ENCODE results near the gene MYO7B.

MYO7B gene

GRCh38 chr2:127678531-127678930 is 143.0 kb downstream of the MYO7B start:
- Histone ChIP-seq H3K4me2 (ENCODE audit: low read length) (no peak overlapping the region), H3K4me3 (ENCODE audit: low read depth, low read length, poor library complexity, severe bottlenecking) (no peak overlapping the region), H3K9ac (ENCODE audit: low read length) (no peak overlapping the region), H3K9me3 (ENCODE audit: low read length) (no peaks in the 10 kb centered on the region), H4K20me1 (ENCODE audit: insufficient read depth, low read length) (no peaks in the 10 kb centered on the region), H3K4me1 (ENCODE audit: insufficient read depth, low read length, severe bottlenecking) (no peaks in the 10 kb centered on the region), H2AFZ (ENCODE audit: low read length) (no peak overlapping the region), H3K79me2 (ENCODE audit: insufficient read depth, low read length) (no peaks in the 10 kb centered on the region), H3K27ac (ENCODE audit: low read depth, low read length, poor library complexity, severe bottlenecking) (no peak overlapping the region), H3K9me2 (ENCODE audit: low read depth, low read length) (no peaks in the 10 kb centered on the region), H3F3A (ENCODE audit: insufficient read depth, low read length) (no peaks in the 10 kb centered on the region), H3K27me3 (ENCODE audit: insufficient read depth, low read length) (peaks cover 15% of the 10 kb centered on the region; the same call in 1 of the 2 replicates), H3K36me3 (ENCODE audit: insufficient read depth, low read length) (no peaks in the 10 kb centered on the region)
- TF ChIP-seq EZH2 (IDR thresholded peaks at IDR 0.05; ENCODE audit: borderline replicate concordance, low read length) (no peak), CTCF (IDR thresholded peaks at IDR 0.05; ENCODE audit: low read length) (no peak)

GRCh38 chr2:127678991-127679390 is 143.5 kb downstream of the MYO7B start:
- Histone ChIP-seq H3K27me3 (ENCODE audit: insufficient read depth, low read length) (peaks cover 15% of the 10 kb centered on the region; the same call in 1 of the 2 replicates), H2AFZ (ENCODE audit: low read length) (no peak overlapping the region)
- no peak for TF ChIP-seq EZH2 (IDR thresholded peaks at IDR 0.05; ENCODE audit: borderline replicate concordance, low read length)
- no peak for TF ChIP-seq CTCF (IDR thresholded peaks at IDR 0.05; ENCODE audit: low read length)

GRCh38 chr2:127679680-127680361 is 144.3 kb downstream of the MYO7B start:
- Histone ChIP-seq H3K9me3 (ENCODE audit: low read length) (no peaks in the 10 kb centered on the region), H3K36me3 (ENCODE audit: insufficient read depth, low read length) (no peaks in the 10 kb centered on the region), H3F3A (ENCODE audit: insufficient read depth, low read length) (no peaks in the 10 kb centered on the region)

More at GRCh38 chr2:127678991-127679390, 143.5 kb downstream of the MYO7B start:
- no peak overlapping the region for H3K4me3 ChIP-seq (ENCODE audit: low read depth, low read length, poor library complexity, severe bottlenecking)
- H3K9me3 ChIP-seq (ENCODE audit: low read length) = no peaks in the 10 kb centered on the region
- H3K4me1 ChIP-seq (ENCODE audit: insufficient read depth, low read length, severe bottlenecking) = no peaks in the 10 kb centered on the region
- H4K20me1 ChIP-seq (ENCODE audit: insufficient read depth, low read length) = no peaks in the 10 kb centered on the region
- no peaks in the 10 kb centered on the region for H3K36me3 ChIP-seq (ENCODE audit: insufficient read depth, low read length)
- H3K27ac ChIP-seq (ENCODE audit: low read depth, low read length, poor library complexity, severe bottlenecking) = no peak overlapping the region
- H3K9ac ChIP-seq (ENCODE audit: low read length) = no peak overlapping the region
- no peaks in the 10 kb centered on the region for H3K79me2 ChIP-seq (ENCODE audit: insufficient read depth, low read length)
- no peak overlapping the region for H3K4me2 ChIP-seq (ENCODE audit: low read length)
- H3K9me2 ChIP-seq (ENCODE audit: low read depth, low read length) = no peaks in the 10 kb centered on the region
- H3F3A ChIP-seq (ENCODE audit: insufficient read depth, low read length) = no peaks in the 10 kb centered on the region

More at GRCh38 chr2:127679680-127680361, 144.3 kb downstream of the MYO7B start:
- Histone ChIP-seq H3K27me3 (ENCODE audit: insufficient read depth, low read length) (peaks cover 15% of the 10 kb centered on the region; the same call in 1 of the 2 replicates), H4K20me1 (ENCODE audit: insufficient read depth, low read length) (no peaks in the 10 kb centered on the region), H3K4me2 (ENCODE audit: low read length) (no peak overlapping the region), H3K4me1 (ENCODE audit: insufficient read depth, low read length, severe bottlenecking) (no peaks in the 10 kb centered on the region), H3K9ac (ENCODE audit: low read length) (no peak overlapping the region), H3K4me3 (ENCODE audit: low read depth, low read length, poor library complexity, severe bottlenecking) (no peak overlapping the region), H2AFZ (ENCODE audit: low read length) (no peak overlapping the region), H3K9me2 (ENCODE audit: low read depth, low read length) (no peaks in the 10 kb centered on the region), H3K79me2 (ENCODE audit: insufficient read depth, low read length) (no peaks in the 10 kb centered on the region), H3K27ac (ENCODE audit: low read depth, low read length, poor library complexity, severe bottlenecking) (no peak overlapping the region)
- TF ChIP-seq CTCF (IDR thresholded peaks at IDR 0.05; ENCODE audit: low read length) (no peak), EZH2 (IDR thresholded peaks at IDR 0.05; ENCODE audit: borderline replicate concordance, low read length) (no peak)

Data from OCI-LY1 (cell line).